HEK293 (cell line): Measurements from ENCODE around the gene KCNMA1.
A peak's percentile ranks its signal among the peaks of the same experiment; 100 is the strongest.

Source experiments
- CTCF ChIA-PET: fragments of 350-600 bp; formaldehyde crosslinking; extraction: SDS; loops from one replicate; lab custom pipeline; 2021; ENCODE audit warnings: antibody characterized with exemption; lab: Yijun Ruan, JAX
- POLR2A ChIA-PET: fragments of 300-600 bp; formaldehyde crosslinking; extraction: SDS; loops from one replicate; lab custom pipeline; 2020; ENCODE audit warnings: antibody characterized with exemption, inconsistent platforms; lab: Yijun Ruan, JAX
- H3K27ac ChIP-seq: fragments of 200-500 bp; sonication (Bioruptor generic); 2 replicates; pipeline ENCODE4 v1.5.1; 2014; ENCODE audit warnings: low read depth, low read length, control low read depth, inconsistent platforms; ENCODE audit errors: extremely low read depth
- H3K36me3 ChIP-seq, 2 experiments: fragments of 200-500 bp in 1 of 2; sonication (Bioruptor generic) in 1 of 2; 1 replicate in 1 of 2; 2 replicates in 1 of 2; pipeline ENCODE4 v1.5.1; 2014 to 2017; ENCODE audit warnings: inconsistent platforms in 2 of 2, low read length in 2 of 2; ENCODE audit not compliant: control insufficient read depth in 2 of 2, insufficient read depth in 1 of 2
- H3K4me1 ChIP-seq: fragments of 200-500 bp; sonication (Bioruptor generic); 2 replicates; pipeline ENCODE4 v1.5.1; 2014; ENCODE audit warnings: mild to moderate bottlenecking, low read length, inconsistent platforms; ENCODE audit not compliant: control insufficient read depth, insufficient read depth
- H3K4me3 ChIP-seq: 2 replicates; pipeline ENCODE4 v1.5.1; 2011; ENCODE audit warnings: low read depth, mild to moderate bottlenecking, control low read depth, low read length, moderate library complexity
- H3K9me3 ChIP-seq: fragments of 200-500 bp; sonication (Bioruptor generic); 2 replicates; pipeline ENCODE4 v1.5.1; 2014; ENCODE audit warnings: low read depth, low read length, inconsistent platforms; ENCODE audit not compliant: control insufficient read depth, insufficient read depth
- EGR2 ChIP-seq: fragments of 450-650 bp; formaldehyde crosslinking; IDR thresholded peaks from 2 replicates; pipeline ENCODE4 v1.5.1; 2016; ENCODE audit warnings: low read depth, missing biosample characterization, missing genetic modification characterization
- MEIS1 ChIP-seq: sonication (generic); formaldehyde crosslinking; IDR thresholded peaks from 2 replicates; pipeline ENCODE4 v1.8.1; 2022; ENCODE audit warnings: missing genetic modification reagents, mild to moderate bottlenecking, borderline replicate concordance
- SCRT1 ChIP-seq: fragments of 450-650 bp; formaldehyde crosslinking; IDR thresholded peaks from 2 replicates; pipeline ENCODE4 v1.5.1; 2016; ENCODE audit warnings: missing biosample characterization, missing genetic modification characterization, borderline replicate concordance
- SCRT2 ChIP-seq: fragments of 450-650 bp; formaldehyde crosslinking; IDR thresholded peaks from 2 replicates; pipeline ENCODE4 v1.5.1; 2016; ENCODE audit warnings: missing biosample characterization, missing genetic modification characterization
- ZBTB1 ChIP-seq: fragments of 450-650 bp; formaldehyde crosslinking; IDR thresholded peaks from 2 replicates; pipeline ENCODE4 v1.5.1; 2016; ENCODE audit warnings: missing biosample characterization, missing genetic modification characterization
- ZFHX2 ChIP-seq: fragments of 450-650 bp; formaldehyde crosslinking; conservative IDR thresholded peaks from 2 replicates; pipeline ENCODE4 v1.5.1; 2016; ENCODE audit warnings: missing biosample characterization, missing genetic modification characterization
- ZFP3 ChIP-seq: fragments of 450-650 bp; formaldehyde crosslinking; IDR thresholded peaks from 2 replicates; pipeline ENCODE4 v1.5.1; 2016; ENCODE audit warnings: low read depth, missing biosample characterization, missing genetic modification characterization
- ZNF311 ChIP-seq: fragments of 450-650 bp; formaldehyde crosslinking; IDR thresholded peaks from 2 replicates; pipeline ENCODE4 v1.5.1; 2017; ENCODE audit warnings: missing biosample characterization, missing genetic modification characterization, borderline replicate concordance
- ZNF37A ChIP-seq: fragments of 450-650 bp; IDR thresholded peaks from 2 replicates; pipeline ENCODE4 v1.5.1; 2018; ENCODE audit warnings: missing biosample characterization, missing genetic modification characterization
- ZNF398 ChIP-seq: fragments of 450-650 bp; formaldehyde crosslinking; IDR thresholded peaks from 2 replicates; pipeline ENCODE4 v1.5.1; 2017; ENCODE audit warnings: missing biosample characterization, missing genetic modification characterization
- ZNF433 ChIP-seq: fragments of 450-650 bp; formaldehyde crosslinking; IDR thresholded peaks from 2 replicates; pipeline ENCODE4 v1.5.1; 2016; ENCODE audit warnings: missing biosample characterization, missing genetic modification characterization, low read depth
- ZNF510 ChIP-seq: fragments of 450-650 bp; formaldehyde crosslinking; IDR thresholded peaks from 2 replicates; pipeline ENCODE4 v1.5.1; 2018; ENCODE audit warnings: mild to moderate bottlenecking, missing genetic modification characterization, missing biosample characterization; ENCODE audit not compliant: insufficient replicate concordance
- ZNF623 ChIP-seq: fragments of 450-650 bp; formaldehyde crosslinking; IDR thresholded peaks from 2 replicates; pipeline ENCODE4 v1.5.1; 2016; ENCODE audit warnings: missing biosample characterization, missing genetic modification characterization
- ZNF747 ChIP-seq: fragments of 450-650 bp; formaldehyde crosslinking; IDR thresholded peaks from 2 replicates; pipeline ENCODE4 v1.5.1; 2016; ENCODE audit warnings: missing biosample characterization, missing genetic modification characterization
- ZNF768 ChIP-seq: fragments of 450-650 bp; formaldehyde crosslinking; IDR thresholded peaks from 2 replicates; pipeline ENCODE4 v1.5.1; 2018; ENCODE audit warnings: missing biosample characterization, mild to moderate bottlenecking, missing genetic modification characterization
- ZSCAN18 ChIP-seq: fragments of 450-650 bp; formaldehyde crosslinking; IDR thresholded peaks from 2 replicates; pipeline ENCODE4 v1.5.1; 2016; ENCODE audit warnings: missing biosample characterization, missing genetic modification characterization
- ZSCAN4 ChIP-seq: fragments of 450-650 bp; formaldehyde crosslinking; IDR thresholded peaks from 2 replicates; pipeline ENCODE4 v1.5.1; 2017; ENCODE audit warnings: missing biosample characterization, missing genetic modification characterization
- TF ChIP-seq, protein P1 (sequence below): fragments of 450-650 bp; formaldehyde crosslinking; IDR thresholded peaks from 2 replicates; pipeline ENCODE4 v1.5.1; 2016; ENCODE audit warnings: missing biosample characterization, missing genetic modification characterization

KCNMA1 gene

DNA sequence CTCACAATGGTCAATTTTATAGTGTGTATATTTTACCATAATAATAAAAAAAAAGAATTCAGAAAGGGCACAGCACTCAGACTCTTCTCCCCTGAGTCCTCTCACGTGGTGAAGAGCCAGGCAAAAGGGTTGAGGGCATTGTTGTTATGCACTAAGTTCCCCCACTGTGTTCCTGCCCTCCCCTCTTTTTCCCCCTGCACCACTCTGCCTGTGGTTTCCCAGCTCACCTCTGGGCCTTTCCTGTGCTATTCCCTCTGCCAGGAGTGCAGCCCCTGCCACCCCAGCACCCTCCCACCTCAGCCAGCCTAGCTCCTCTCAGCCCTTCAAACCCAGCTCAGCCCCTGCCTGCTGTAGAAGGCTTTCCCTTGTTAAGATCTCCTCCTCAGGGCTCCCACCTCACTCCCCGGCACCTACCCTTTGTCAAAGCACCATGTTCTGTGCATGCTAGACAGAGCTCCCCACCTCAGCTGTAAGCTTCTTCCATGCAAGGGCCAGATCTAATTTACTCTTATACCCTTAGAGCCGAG lies 108.5 kb downstream of the KCNMA1 start:
- CTCF ChIA-PET: interaction anchor here (0.7 to 1.2 kb wide), 2 partner anchors 15 to 113 kb away, joined by 3 to 4 read pairs; no protein-coding TSS in a partner anchor
- no peaks in the 10 kb centered on the region for H3K9me3 ChIP-seq
- H3K4me1 ChIP-seq: peaks cover 8% of the 10 kb centered on the region
- H3K4me3 ChIP-seq: no peak overlapping the region
- POLR2A ChIA-PET: no interaction called here
- TF ChIP-seq ZNF747: no peak
- peak; percentile 21; the same call in 1 of the 2 replicates for TF ChIP-seq EGR2 (tag by site-specific recombination)
- TF ChIP-seq ZFHX2: peak; percentile 41; the same call in 1 of the 2 replicates
- no peak for TF ChIP-seq ZNF37A
- TF ChIP-seq ZNF398 (tag by site-specific recombination): peak; percentile 87
- H3K27ac ChIP-seq: no peak overlapping the region
- no peaks in the 10 kb centered on the region for H3K36me3 ChIP-seq

DNA sequence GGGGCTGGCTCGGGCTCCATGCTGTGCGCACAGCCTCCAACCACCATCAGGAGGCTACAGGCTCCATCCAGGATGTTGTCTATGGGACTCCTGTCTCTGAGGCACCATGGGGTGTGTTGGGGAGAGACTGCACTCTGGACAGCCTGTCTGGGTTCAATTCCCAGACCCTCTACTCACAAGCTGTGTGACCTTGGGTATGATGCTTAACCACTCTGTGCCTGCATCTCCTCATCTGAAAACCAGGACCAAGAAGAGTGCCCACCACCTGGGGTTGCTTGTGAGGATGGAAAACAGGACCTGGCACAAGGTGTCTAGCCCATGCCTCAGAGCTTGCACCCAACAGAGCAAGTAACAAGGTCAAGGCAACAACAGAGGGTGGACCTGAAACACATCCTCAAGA lies 109.8 kb downstream of the KCNMA1 start:
- Histone ChIP-seq H3K4me3 (no peak overlapping the region), H3K9me3 (no peaks in the 10 kb centered on the region), H3K4me1 (peaks cover 3% of the 10 kb centered on the region; the same call in 1 of the 2 replicates), H3K27ac (no peak overlapping the region)
- POLR2A ChIA-PET: no interaction called here
- 0 out of 2 replicates have a peak, but pooled peaks have one; percentile 63 for TF ChIP-seq ZNF768 (tag by site-specific recombination)
- no peak for TF ChIP-seq ZBTB1
- TF ChIP-seq, all 188 proteins: peak for 1
- CTCF ChIA-PET: no interaction called here
- no peaks in the 10 kb centered on the region for H3K36me3 ChIP-seq

DNA sequence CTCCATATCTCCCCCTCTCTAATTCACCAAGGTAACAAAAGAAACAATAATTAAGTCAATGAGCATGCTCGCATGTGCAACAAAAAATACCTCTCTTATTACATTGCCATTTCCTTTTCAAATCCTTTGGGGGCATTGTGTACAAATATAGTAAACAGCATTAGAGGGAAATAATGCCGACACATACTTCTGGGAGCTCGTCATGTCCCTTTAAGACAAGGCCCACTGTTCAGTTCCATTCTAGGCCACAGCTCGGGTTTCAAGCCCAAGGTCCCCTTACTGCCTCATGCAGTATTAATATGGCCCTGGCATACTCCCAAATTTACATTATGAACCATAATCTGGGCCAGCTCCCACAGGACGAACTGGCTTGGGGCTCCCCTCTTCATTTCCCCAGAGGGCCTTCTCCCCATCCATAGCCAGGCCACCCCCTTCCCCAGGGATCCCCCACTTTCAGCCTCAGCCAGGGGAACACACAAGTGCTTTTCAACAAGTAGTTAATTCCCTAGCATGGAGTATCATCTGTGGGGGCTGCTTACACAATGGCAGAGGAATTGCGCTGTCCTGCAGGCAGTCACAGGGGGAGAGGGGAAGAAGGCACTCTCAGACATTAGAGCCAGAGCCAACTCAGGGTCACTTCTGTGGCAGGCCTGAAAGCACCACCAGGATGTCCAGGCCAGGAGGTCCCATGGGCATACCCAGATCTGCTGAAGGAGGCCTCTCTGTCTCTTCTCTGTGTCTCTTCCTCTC lies 110.6 kb downstream of the KCNMA1 start:
- H3K27ac ChIP-seq: no peak overlapping the region
- H3K4me1 ChIP-seq: peaks cover 3% of the 10 kb centered on the region; the same call in 1 of the 2 replicates
- ChIA-PET POLR2A (no interaction called here), CTCF (interaction anchor here (0.7 kb wide), 2 partner anchors 127 to 214 kb away, joined by 3 read pairs; no protein-coding TSS in a partner anchor)
- TF ChIP-seq MEIS1 (CRISPR knock-in tag) (no peak), ZNF398 (tag by site-specific recombination) (0 out of 2 replicates have a peak, but pooled peaks have one; percentile 61), ZNF311 (tag by site-specific recombination) (no peak), SCRT1 (tag by site-specific recombination) (peak; percentile 83; the same call in 1 of the 2 replicates), ZBTB1 (no peak), SCRT2 (tag by site-specific recombination) (peak; percentile 78)
- no peaks in the 10 kb centered on the region for H3K9me3 ChIP-seq
- H3K36me3 ChIP-seq: no peaks in the 10 kb centered on the region
- H3K4me3 ChIP-seq: no peak overlapping the region

GRCh38 chr10:77524281-77524711 lies 113.3 kb downstream of the KCNMA1 start:
- Histone ChIP-seq H3K36me3 (no peaks in the 10 kb centered on the region), H3K4me3 (no peak overlapping the region), H3K9me3 (no peaks in the 10 kb centered on the region), H3K4me1 (no peaks in the 10 kb centered on the region), H3K27ac (no peak overlapping the region)
- ChIA-PET POLR2A (no interaction called here), CTCF (interaction anchor here (0.7 kb wide), 1 partner anchor 273 kb away, joined by 3 read pairs; no protein-coding TSS in a partner anchor)
- TF ChIP-seq ZNF433 (tag by site-specific recombination) (no peak), ZNF510 (tag by site-specific recombination) (no peak), ZNF623 (tag by site-specific recombination) (no peak), ZSCAN18 (tag by site-specific recombination) (no peak), ZFP3 (tag by site-specific recombination) (no peak), ZSCAN4 (tag by site-specific recombination) (no peak)
- TF ChIP-seq, protein P1, sequence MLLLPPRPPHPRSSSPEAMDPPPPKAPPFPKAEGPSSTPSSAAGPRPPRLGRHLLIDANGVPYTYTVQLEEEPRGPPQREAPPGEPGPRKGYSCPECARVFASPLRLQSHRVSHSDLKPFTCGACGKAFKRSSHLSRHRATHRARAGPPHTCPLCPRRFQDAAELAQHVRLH (tag by site-specific recombination): no peak
